ENCODE data around the gene PRPH2.
A peak's percentile ranks its signal among the peaks of the same experiment; 100 is the strongest.
"Not testable (repeated sequence)": the region's sequence is repeated elsewhere in the genome, so short reads cannot be mapped to it uniquely, and the experiment has no call there.

The PRPH2 gene

DNA sequence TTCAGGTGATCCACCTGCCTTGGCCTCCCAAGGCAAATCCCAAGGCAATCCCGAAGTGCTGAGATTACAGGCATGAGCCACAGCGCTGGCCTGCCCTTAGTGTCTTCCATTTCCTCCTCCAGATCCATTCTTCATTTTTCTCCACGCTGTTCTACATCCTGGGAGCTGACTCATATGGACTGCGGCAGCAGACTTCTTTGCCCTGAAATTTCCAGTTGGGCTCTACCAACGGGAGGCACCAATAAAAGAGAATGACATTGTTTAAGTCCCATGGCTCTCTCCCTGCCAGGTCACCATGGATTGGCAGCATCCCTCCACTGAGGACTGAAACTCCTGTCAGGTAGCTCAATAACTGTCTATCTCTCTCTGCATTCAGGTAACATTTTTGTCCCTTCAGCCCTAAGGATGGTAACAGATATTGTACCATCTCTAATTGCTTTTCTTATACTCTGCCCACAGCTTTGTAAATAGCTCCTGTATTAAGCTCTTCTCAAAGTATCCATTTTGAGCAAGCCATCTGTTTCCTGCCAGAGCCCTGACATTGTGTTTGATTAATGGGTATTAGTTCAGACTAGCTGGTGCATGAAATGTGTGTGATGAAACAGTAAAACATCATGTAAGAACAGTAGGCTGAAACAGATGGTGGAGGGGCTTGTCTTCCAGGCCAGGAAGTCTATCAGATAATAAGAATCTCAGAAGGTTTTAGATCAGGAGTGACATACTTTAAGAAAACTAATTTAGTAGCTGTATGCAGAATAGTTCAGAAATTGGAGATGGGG lies 19.9 kb upstream of the PRPH2 start:
- DNase-seq (ENCODE audit: low spot score), result peak; percentile 24

GRCh38 chr6:42740725-42741124 lies 18.3 kb upstream of the PRPH2 start:
- DNase-seq (ENCODE audit: low spot score), result no peak

DNA sequence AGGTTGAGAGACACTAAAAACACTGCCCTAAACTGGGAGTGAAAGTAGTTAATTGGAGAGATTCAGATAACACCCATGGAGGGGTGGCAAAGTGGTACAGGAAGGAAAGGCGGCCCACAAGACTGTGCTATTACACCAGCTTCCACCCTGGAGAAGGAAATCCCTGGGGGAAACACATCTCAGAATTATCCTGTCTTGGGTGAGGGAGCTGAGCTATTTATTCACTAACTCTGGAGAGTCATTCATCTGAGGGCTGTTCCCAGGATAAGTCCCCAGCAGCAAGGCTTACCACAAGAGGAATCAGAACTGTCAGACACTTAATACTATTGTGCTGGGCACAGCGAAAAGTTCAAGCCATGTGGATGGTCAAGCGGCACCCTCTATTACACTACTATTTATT lies 13.6 kb upstream of the PRPH2 start:
- no peak for DNase-seq (ENCODE audit: low spot score)

DNA sequence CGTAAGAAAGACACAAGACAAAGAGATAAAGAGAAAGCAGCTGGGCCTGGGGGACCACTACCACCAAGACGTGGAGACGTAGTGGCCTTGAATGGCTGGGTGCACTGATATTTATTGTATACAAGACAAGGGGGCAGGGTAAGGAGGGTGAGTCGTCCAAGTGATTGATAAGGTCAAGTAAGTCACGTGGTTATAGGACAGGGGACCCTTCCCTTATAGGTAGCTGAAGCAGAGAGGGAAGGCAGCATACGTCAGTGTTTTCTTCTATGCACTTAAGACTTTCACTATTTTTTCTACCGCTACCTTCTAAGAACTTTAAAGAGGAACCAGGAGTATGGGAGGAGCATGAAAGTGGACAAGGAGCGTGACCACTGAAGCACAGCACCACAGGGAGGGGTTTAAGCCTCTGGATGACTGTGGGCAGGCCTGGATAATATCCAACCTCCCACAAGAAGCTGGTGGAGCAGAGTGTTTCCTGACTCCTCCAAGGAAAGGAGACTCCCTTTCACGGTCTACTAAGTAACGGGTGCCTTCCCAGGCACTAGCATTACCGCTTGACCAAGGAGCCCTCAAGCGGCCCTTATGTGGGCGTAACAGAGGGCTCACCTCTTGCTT lies 11.6 kb upstream of the PRPH2 start:
- not testable (repeated sequence) for DNase-seq (ENCODE audit: low spot score)

GRCh38 chr6:42729731-42730130 lies 7.3 kb upstream of the PRPH2 start:
- no peak for DNase-seq (ENCODE audit: low spot score)

- DNase-seq (ENCODE audit: low spot score), result no peak
Measured at GRCh38 chr6:42727627-42728026, 5.2 kb upstream of the PRPH2 start.

DNA sequence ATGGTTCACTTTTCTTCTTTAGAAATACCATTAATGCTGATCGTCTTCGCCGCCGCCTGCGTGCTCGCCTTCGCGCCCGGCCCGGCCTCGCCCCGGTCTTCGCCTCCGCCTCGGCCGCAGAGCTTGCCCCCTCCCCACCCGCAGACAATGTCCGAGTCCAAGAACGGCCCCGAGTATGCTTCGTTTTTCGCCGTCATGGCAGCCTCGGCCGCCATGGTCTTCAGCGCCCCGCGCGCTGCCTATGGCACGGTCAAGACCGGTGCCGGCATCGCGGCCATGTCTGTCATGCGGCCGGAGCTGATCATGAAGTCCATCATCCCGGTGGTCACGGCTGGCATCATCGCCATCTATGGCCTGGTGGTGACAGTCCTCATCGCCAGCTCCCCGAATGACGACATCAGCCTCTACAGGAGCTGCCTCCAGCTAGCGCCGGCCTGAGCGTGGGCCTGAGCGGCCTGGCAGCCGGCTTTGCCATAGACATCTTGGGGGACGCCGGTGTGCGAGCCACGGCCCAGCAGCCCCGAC lies 4.8 kb upstream of the PRPH2 start:
- peak; percentile 13 for DNase-seq (ENCODE audit: low spot score)

GRCh38 chr6:42726485-42727086 lies 4.2 kb upstream of the PRPH2 start:
- DNase-seq (ENCODE audit: low spot score), result peak; percentile 89

DNA sequence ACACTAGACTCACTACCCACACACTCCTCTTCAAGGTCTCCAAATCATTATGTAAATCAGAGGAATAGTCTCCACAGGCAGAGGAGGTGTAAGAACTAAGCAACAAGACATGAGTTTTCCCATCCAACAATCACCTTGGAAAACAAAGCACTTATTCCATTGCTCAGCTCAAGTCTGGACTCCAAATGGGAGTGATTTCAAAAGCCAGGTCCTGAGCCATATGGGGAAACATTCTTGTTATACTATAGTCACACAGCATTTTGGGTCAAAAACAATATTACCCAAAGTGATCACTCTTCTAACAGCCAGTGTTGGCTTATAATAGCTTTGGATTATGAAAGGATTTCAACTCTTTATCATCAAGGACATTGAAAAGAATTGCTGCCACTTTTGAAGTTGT lies 3.6 kb upstream of the PRPH2 start:
- DNase-seq (ENCODE audit: low spot score), result no peak

GRCh38 chr6:42724825-42725224 lies 2.4 kb upstream of the PRPH2 start:
- no peak for DNase-seq (ENCODE audit: low spot score)

GRCh38 chr6:42720739-42721138 lies 1.7 kb downstream of the PRPH2 start:
- DNase-seq (ENCODE audit: low spot score), result no peak

DNA sequence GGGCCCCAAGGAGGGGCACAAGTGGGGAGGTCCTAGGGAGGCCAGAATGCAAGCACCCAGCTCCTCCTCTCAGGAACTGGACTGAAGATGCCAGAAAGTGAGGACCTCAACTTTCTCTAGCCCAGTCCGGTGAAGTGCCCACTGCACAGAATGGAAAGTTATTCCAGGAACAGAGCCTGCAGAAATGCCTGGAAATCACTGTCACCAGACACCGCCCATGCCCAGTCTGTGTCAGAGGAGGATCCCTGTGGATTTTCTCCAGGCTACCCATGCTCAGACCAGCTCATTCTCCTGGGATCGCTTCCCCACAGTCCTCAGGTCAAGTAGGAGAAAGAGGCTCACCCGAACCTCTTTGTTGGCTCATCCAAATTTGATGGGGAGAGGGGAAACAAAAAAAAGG lies 6.5 kb downstream of the PRPH2 start:
- DNase-seq (ENCODE audit: low spot score), result no peak

DNA sequence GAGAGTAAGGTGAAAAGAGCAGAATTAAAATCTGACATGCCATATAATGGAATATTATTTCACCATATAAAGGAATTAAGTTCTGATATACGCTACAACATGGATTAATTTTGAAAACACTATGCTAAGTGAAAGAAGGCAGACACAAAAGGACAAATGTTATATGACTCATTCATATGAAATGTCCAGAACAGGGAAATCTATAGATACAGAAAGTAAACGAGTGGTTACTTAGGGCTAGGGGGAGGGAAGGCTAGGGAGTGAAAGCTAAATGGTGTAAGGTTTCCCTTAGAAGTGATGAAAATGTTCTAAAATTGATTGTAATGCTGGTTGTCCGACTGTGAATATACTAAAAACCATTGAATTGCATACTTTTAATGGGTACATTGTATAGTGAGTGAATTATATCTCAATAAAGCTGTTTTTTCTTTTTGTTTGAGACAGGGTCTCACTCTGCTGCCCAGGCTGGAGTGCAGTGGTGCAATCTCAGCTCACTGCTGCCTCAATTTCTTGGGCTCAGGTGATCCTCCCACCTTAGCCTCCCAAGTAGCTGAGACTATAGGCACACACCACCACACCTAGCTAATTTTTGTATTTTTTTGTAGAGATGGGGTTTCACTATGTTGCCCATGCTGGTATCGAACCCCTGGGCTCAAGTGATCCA lies 8.2 kb downstream of the PRPH2 start:
- no peak for DNase-seq (ENCODE audit: low spot score)

DNA sequence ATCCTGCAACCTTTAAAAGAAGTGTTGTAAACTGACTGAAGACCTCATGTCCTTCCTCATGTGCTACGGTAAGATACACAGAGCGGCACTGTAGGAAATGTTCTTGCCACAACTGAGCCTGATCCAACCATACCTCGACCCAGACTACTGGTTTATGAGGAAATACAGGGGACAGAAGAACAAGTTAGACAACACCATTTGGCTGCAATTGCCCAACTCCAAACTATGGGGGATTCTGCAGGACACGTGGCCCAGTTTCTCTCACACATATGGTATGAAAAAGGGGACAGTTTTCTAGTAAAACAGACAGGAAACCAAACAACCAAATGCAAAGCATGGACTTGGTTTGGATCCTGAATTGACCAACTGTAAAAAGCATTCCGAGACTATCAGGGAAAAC lies 10.5 kb downstream of the PRPH2 start:
- no peak for DNase-seq (ENCODE audit: low spot score)

DNA sequence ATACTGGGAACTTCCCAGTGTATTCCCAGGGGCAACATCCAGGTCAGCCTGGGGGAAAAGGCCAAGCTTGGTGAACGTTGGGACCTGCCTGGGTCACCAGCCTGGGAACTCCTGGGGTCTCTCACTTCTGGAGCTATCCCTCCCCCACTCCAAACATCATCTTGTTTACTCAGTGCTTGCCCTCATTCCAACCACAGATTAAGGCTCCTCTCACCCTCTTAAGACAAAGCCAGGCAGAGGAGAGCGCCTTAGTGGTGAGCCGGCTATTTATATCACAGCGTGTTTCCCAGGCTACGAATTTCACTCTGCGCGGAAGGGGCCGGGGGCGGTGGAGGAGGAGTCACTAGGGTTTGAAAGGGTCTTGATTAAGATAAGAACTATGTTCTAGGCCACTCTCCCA lies 12.1 kb downstream of the PRPH2 start:
- no peak for DNase-seq (ENCODE audit: low spot score)

- DNase-seq (ENCODE audit: low spot score), result no peak
Measured at GRCh38 chr6:42709871-42710270, 12.5 kb downstream of the PRPH2 start.

GRCh38 chr6:42708096-42708495 lies 14.3 kb downstream of the PRPH2 start:
- DNase-seq (ENCODE audit: low spot score), result no peak

- no peak for DNase-seq (ENCODE audit: low spot score)
Measured at GRCh38 chr6:42707595-42707994, 14.8 kb downstream of the PRPH2 start.

- DNase-seq (ENCODE audit: low spot score), result no peak
Measured at GRCh38 chr6:42704937-42705374, 17.4 kb downstream of the PRPH2 start.

GRCh38 chr6:42704251-42704936 lies 18.0 kb downstream of the PRPH2 start:
- no peak for DNase-seq (ENCODE audit: low spot score)

DNA sequence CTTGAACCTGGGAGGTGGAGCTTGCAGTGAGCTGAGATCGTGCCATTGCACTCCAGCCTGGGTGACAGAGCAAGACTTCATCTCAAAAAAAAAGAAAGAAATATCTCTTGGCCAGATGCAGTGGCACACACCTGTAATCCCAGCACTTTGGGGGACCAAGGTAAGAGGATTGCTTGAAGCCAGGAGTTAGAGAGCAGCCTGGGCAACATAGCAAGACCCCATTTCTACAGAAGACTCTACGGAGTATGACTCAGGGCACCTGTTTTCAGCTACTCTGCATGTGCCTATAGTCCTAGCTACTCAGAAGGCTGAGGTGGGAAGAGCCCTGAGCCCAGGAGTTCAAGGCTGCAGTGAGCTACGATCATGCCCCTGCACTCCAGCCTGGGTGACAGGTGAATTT lies 19.6 kb downstream of the PRPH2 start:
- not testable (repeated sequence) for DNase-seq (ENCODE audit: low spot score)

GRCh38 chr6:42702200-42702599 lies 20.2 kb downstream of the PRPH2 start:
- no peak for DNase-seq (ENCODE audit: low spot score)

All from germinal center (tissue), 1 donor.